GM19238 (cell line): ENCODE measurements around the gene THOP1.

Source experiments
- DNase-seq: peaks from one replicate; pipeline ENCODE4 v3.0.0; 2011; ENCODE audit warnings: low spot score; ENCODE audit not compliant: insufficient read length

Gene THOP1

DNA sequence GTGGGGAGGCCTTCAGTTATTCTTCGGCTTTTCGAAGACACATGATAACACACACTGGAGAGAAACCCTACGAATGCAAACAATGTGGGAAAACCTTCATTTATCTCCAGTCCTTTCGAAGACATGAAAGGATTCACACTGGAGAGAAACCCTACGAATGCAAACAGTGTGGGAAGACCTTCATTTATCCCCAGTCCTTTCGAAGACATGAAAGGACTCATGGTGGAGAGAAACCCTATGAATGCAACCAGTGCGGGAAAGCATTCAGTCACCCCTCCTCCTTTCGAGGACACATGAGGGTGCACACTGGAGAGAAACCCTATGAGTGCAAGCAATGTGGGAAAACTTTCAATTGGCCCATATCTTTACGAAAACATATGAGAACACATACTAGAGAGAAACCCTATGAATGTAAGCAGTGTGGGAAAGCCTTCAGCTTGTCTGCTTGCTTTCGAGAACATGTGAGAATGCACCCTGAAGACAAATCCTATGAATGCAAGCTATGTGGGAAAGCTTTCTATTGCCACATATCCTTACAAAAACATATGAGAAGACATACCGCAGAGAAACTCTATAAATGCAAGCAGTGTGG lies 67.8 kb downstream of the THOP1 start:
- no peak for DNase-seq

DNA sequence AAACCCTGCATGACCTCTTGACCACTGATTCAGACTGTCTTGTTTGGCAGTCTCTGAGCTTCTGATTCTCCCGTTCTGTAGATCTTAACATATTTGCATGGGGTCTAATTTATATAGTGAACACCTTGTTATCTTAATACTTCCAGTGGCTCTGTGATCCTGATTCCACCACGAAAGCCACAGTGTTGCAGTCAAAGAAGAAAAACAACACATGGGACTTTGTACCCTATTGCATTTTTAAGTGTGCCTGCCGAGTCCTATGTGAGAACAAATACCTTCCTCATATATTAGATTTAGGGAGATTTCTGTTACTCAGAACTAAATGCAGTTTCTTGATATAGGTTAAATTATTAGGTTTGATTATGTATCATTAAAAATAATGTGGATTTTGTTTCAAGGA lies 69.5 kb downstream of the THOP1 start:
- no peak for DNase-seq

DNA sequence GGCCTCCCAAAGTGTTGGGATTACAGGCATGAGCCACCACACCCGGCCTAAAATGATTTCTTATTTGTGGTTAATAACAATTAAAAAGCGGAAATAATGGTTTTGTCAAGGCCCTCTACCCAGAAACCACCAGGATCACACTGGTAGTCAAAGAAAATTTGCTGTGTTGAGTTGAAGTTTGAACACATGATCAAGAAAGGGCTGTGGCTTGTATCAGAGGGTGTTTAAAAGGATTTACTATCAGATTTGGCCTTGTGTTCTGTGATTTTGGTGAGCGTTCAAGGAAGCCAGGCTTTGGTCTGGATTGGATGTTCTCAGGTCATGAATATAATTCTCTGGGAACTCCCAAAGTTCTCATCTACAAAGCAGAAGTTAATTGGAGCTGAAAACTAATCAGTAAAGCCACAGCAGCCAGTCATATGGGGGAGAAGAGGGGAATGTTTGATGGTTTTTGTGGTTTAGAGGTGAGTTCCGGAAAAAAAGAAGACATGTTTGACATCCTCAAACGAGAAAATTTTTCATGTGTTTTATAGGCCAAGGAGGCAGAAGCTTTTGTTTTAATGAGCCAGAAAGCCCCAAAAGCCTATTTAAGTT lies 71.3 kb downstream of the THOP1 start:
- no peak for DNase-seq

DNA sequence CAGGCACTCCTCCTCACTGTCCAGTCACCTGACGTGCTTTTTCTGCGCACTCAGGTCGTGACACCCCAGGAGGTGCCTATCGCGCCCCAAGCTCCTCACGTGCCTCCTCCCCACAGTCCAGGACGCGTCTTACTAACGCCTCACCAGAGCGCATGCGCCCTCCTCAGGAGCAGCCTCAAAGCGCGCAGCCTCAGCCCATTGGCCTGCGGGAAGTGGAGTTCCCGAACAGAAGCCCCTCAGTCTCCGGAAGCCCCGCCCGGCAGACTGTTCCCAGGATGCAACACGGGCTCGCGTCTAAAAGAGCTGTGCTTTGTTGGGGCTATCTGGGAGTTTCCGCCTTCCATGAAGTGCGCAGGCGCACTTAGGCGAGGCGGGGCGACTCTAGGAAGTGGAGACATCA lies 73.6 kb downstream of the THOP1 start:
- DNase-seq = no peak

DNA sequence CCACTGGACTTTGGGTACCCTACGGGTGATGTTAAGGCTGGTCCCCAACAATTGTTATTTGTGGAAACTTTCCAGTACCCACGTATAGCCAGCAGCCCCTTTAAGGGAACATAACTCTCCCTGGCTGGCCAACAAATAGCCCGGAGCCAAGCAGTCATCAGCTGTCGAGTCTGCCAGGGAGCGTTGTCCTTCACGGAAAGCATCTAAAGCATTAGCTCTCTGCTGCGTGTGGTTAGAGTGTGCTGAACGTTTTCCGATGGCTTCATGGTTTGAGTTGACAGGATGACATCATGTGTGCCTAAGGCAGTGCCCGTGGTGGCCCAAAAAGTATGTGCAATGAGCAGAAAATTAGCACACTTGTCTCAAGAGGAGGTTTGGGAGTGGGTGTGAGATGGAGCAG lies 78.5 kb downstream of the THOP1 start:
- no peak for DNase-seq
